Pancreas (tissue), 10 donors: ENCODE data around the gene SDC3. TPM values are rescaled to one million over a fixed set of nuclear protein-coding genes. Genes with fewer than 3 reads are reported as not detected.

Source experiments
- ATAC-seq, 4 donors: fragments of 200-7000 bp; cut with Tn5 transposase; one replicate each; pipeline versions ENCODE4 v1.8.0 to v1.9.1; 2020; ENCODE audit warnings: mild to moderate bottlenecking in 4 of 4, moderate library complexity in 4 of 4
- DNase-seq, 6 donors: peaks; one replicate each; pipeline ENCODE4 v3.0.0-alpha.2; 2020
- FAIRE-seq: peaks from 2 replicates; lab custom pipeline; 2012; peaks lifted over from hg19 to GRCh38; lab: Jason Lieb, UNC
- H3K27ac ChIP-seq, 4 donors: fragments of 200-600 bp; sonication (generic); 1 replicate in 3 of 4; 2 replicates in 1 of 4; pipeline versions ENCODE4 v1.5.0 to v1.8.0; 2020
- H3K27me3 ChIP-seq, 4 donors: fragments of 200-600 bp; one replicate each; pipeline ENCODE4 v1.8.0; 2021
- H3K36me3 ChIP-seq, 3 donors: fragments of 200-600 bp; sonication (generic) in 1 of 3; one replicate each; pipeline versions ENCODE4 v1.5.0 to v1.8.0; 2020 to 2021
- H3K4me1 ChIP-seq, 3 donors: fragments of 200-600 bp; one replicate each; pipeline ENCODE4 v1.8.0; 2021
- H3K4me3 ChIP-seq, 4 donors: fragments of 200-600 bp; sonication (generic) in 2 of 4; one replicate each; pipeline versions ENCODE4 v1.5.0 to v1.8.0; 2020 to 2021
- H3K9me3 ChIP-seq, 4 donors: fragments of 200-600 bp; one replicate each; pipeline ENCODE4 v1.8.0; 2021
- CTCF ChIP-seq, 4 donors: fragments of 200-600 bp; sonication (generic) in 3 of 4; IDR thresholded peaks; one replicate each; pipeline versions ENCODE4 v1.5.0 to v1.8.0; 2021; ENCODE audit warnings: antibody characterized with exemption in 4 of 4
- WGBS, 2 donors: extraction: QIAGEN DNeasy Blood & Tissue Kit; methylation state at CpG; one replicate each; pipeline ENCODE4 v1.1.7; 2013; 5-methylcytosine and 5-hydroxymethylcytosine counted together
- intact Hi-C, 3 donors: fragments of 100-400 bp; cut with DNase I; formaldehyde crosslinking; loops; one replicate each; pipeline versions ENCODE4 v1.11.1 to v1.14.2; 2022
- polyA plus RNA-seq, 2 donors: library from polyadenylated mRNA; stranded (reverse); fragments of 200-250 nt; gene quantifications; one replicate each; pipeline ENCODE4 v1.2.3, GENCODE V29; 2013
- total RNA-seq, 6 donors: library from RNA; stranded (reverse); fragmentation: NEBNext Ultra II Directional in 4 of 6; extraction: Animal tissue kit (Norgen Biotek cat#: 25700) in 4 of 6; gene quantifications; one replicate each; pipeline versions ENCODE4 v1.2.1 to v1.2.4, GENCODE V29; 2021 to 2023
- donor health status: healthy with polysubstance abuse.
- donor health status: DM: no; HTN: no; CAD: no; lungs with moderate emphysema.
- donor health status: DM: no; HTN: no; CAD: no.
- donor health status: control.
- donor health status: control.
- donor health status: Bipolar disorder and iron deficiency.
- donor health status: DM: yes; HTN: yes; CAD: no.
- donor health status: DM: no; HTN: no; CAD: no.
- donor health status: DM: no; HTN: no; CAD: no.
- donor health status: DM: yes; HTN: yes; CAD: no.

SDC3 gene
- total and polyA plus RNA-seq, 8 donors = 4.2 to 18.9 (median 7.6) TPM

DNA sequence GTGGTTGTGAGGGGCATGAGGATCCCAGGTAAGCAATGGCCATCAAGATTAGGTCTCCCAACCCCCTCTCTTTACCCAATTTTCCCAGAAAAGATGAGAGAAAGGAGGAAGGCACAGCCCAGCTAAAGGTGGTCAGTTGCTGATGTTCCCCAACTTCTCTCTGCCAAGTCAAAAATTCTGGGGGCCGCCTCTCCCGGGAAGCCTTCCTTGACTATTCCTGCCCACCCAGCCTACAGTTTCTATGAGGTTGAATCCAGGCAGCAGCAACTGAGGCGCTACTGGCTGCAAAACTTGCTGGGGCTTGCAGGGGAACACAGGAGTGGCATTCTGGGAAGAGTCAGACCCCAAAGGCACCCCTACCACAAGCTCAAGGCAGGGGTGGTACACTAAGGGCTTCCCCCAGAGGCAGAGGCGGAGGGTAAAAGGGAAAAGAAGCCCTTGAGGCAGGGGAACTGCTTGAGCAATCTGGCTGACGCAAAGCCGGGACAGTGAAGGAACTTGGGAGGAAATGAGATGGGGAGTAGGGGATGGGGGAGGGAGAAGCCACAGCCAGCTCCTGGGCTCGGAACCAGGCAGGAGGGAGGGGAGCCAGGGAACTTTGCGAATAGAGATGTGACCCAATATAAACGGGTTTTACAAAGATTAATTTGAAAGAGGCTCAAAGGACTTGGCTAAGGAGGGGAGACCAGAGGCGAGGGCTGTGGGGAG, 31.2 kb downstream of the SDC3 start:
- no peak for TF ChIP-seq CTCF (IDR thresholded peaks at IDR 0.05)
- WGBS, 2 donors = 67 to 78% methylated on average over 10 of the region's 10 CpGs
- H3K4me1 ChIP-seq = no peaks in the 10 kb centered on the region
- H3K9me3 ChIP-seq = no peaks in the 10 kb centered on the region
- no peak for FAIRE-seq
- peak in 3 of 4 donors; percentile 54 to 71 (median 59) for ATAC-seq
- H3K27ac ChIP-seq = no peak overlapping the region
- H3K4me3 ChIP-seq = no peak overlapping the region
- H3K36me3 ChIP-seq = no peaks in the 10 kb centered on the region
- DNase-seq = peak in 1 of 6 donors; percentile 50
- intact Hi-C loops = no loop called here
- no peaks in the 10 kb centered on the region for H3K27me3 ChIP-seq

- no peaks in the 10 kb centered on the region for H3K9me3 ChIP-seq
- no peak overlapping the region for H3K27ac ChIP-seq
- H3K4me1 ChIP-seq = no peaks in the 10 kb centered on the region
- FAIRE-seq (no peak), ATAC-seq (no peak), DNase-seq (no peak)
- 92 to 95% methylated on average over 25 of the region's 25 CpGs for WGBS, 2 donors
- intact Hi-C loops = no loop called here
- no peaks in the 10 kb centered on the region for H3K36me3 ChIP-seq
- no peak overlapping the region for H3K4me3 ChIP-seq
- no peak for TF ChIP-seq CTCF (IDR thresholded peaks at IDR 0.05)
- H3K27me3 ChIP-seq = no peaks in the 10 kb centered on the region
Measured at GRCh38 chr1:30876451-30877204, 31.9 kb downstream of the SDC3 start.

- H3K9me3 ChIP-seq = no peaks in the 10 kb centered on the region
- 91 to 96% methylated on average over 11 of the region's 11 CpGs for WGBS, 2 donors
- no peaks in the 10 kb centered on the region for H3K36me3 ChIP-seq
- ATAC-seq (no peak), FAIRE-seq (no peak), DNase-seq (no peak)
- intact Hi-C loops = no loop called here
- no peak for TF ChIP-seq CTCF (IDR thresholded peaks at IDR 0.05)
- no peak overlapping the region for H3K27ac ChIP-seq
- H3K4me1 ChIP-seq = no peaks in the 10 kb centered on the region
- no peaks in the 10 kb centered on the region for H3K27me3 ChIP-seq
- H3K4me3 ChIP-seq = no peak overlapping the region
Measured at GRCh38 chr1:30875916-30876315, 32.6 kb downstream of the SDC3 start.

DNA sequence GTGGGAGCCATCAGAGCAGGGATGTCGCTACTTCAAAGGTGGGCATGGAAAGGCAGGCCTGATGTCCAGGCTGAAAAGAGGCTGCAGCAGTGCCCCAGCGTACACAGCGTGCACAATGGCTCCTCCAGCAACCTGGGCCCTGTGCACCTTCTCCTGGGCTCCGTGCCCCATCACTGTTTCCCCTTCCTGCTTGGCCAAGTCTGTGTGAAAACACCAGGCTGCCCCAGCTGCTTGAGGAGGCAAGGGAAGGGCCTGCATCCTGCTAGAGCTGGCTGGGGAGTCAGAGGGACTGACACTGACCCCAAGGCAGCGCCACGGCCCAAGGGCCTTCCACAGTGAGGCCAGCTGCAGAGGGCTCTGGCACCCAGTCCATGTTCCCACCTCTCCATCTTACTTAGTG, 33.4 kb downstream of the SDC3 start:
- peak in 3 of 6 donors; percentile 55 to 65 (median 57) for DNase-seq
- H3K27ac ChIP-seq = no peak overlapping the region
- H3K27me3 ChIP-seq = no peaks in the 10 kb centered on the region
- H3K4me3 ChIP-seq = no peak overlapping the region
- no peak for FAIRE-seq
- intact Hi-C loops = no loop called here
- TF ChIP-seq CTCF (IDR thresholded peaks at IDR 0.05) = no peak
- no peaks in the 10 kb centered on the region for H3K4me1 ChIP-seq
- 64 to 72% methylated on average over 5 to 6 of the region's 6 CpGs for WGBS, 2 donors
- ATAC-seq = peak; percentile 31 to 69 (median 64)
- H3K36me3 ChIP-seq = no peaks in the 10 kb centered on the region
- no peaks in the 10 kb centered on the region for H3K9me3 ChIP-seq

- H3K4me1 ChIP-seq = no peaks in the 10 kb centered on the region
- no peak for TF ChIP-seq CTCF (IDR thresholded peaks at IDR 0.05)
- no peaks in the 10 kb centered on the region for H3K9me3 ChIP-seq
- DNase-seq (no peak), FAIRE-seq (no peak), ATAC-seq (no peak)
- H3K27me3 ChIP-seq = no peaks in the 10 kb centered on the region
- no peaks in the 10 kb centered on the region for H3K36me3 ChIP-seq
- H3K27ac ChIP-seq = no peak overlapping the region
- 97 to 98% methylated on average over 10 to 11 of the region's 11 CpGs for WGBS, 2 donors
- intact Hi-C loops = no loop called here
- H3K4me3 ChIP-seq = no peak overlapping the region
Measured at GRCh38 chr1:30874176-30874575, 34.4 kb downstream of the SDC3 start.
